Calu3 (cell line): Measurements from ENCODE around the gene UXS1. TPM values are rescaled to one million over a fixed set of nuclear protein-coding genes. Genes with fewer than 3 reads are reported as not detected.

ENCODE experiments used
- BruUV-seq: library from RNA; stranded (reverse); fragments of 400-500 nt; replicated peaks from 2 replicates; lab custom pipeline; 2021; lab: Mats Ljungman, UMichigan
- CTCF ChIA-PET: fragments of 300-600 bp; sonication (Branson Sonifier 250); formaldehyde crosslinking; loops from one replicate; lab custom pipeline; 2022; ENCODE audit warnings: antibody characterized with exemption; lab: Charles Lee
- DNase-seq: peaks from one replicate; pipeline ENCODE4 v3.0.0; 2022
- H3K27ac Mint-ChIP-seq: one replicate; pipeline ENCODE4 v1.8.0; 2022; ENCODE audit warnings: mixed read lengths; ENCODE audit not compliant: unreplicated experiment
- H3K27me3 Mint-ChIP-seq: one replicate; pipeline ENCODE4 v1.8.0; 2022; ENCODE audit warnings: mixed read lengths; ENCODE audit not compliant: unreplicated experiment
- H3K36me3 Mint-ChIP-seq: one replicate; pipeline ENCODE4 v1.8.0; 2022; ENCODE audit warnings: mild to moderate bottlenecking, moderate library complexity, mixed read lengths; ENCODE audit not compliant: insufficient read depth, unreplicated experiment
- H3K4me1 Mint-ChIP-seq: one replicate; pipeline ENCODE4 v1.8.0; 2022; ENCODE audit warnings: mild to moderate bottlenecking, low read depth, mixed read lengths; ENCODE audit not compliant: unreplicated experiment
- H3K4me3 Mint-ChIP-seq: one replicate; pipeline ENCODE4 v1.8.0; 2022; ENCODE audit warnings: mild to moderate bottlenecking, low read depth, moderate library complexity, mixed read lengths; ENCODE audit not compliant: unreplicated experiment
- H3K9me3 Mint-ChIP-seq: one replicate; pipeline ENCODE4 v1.8.0; 2022; ENCODE audit warnings: low read depth, mixed read lengths; ENCODE audit not compliant: unreplicated experiment
- intact Hi-C: fragments of 100-400 bp; cut with micrococcal nuclease; formaldehyde crosslinking; loops from one replicate; pipeline ENCODE4 v1.10.0; 2022; ENCODE audit not compliant: unreplicated experiment
- total RNA-seq: library from RNA; stranded (reverse); gene quantifications from 2 replicates; pipeline ENCODE4 v1.2.3, GENCODE V29; 2022
- TF ChIP-seq, protein P1 (sequence below): fragments of 200-600 bp; IDR thresholded peaks from one replicate; pipeline ENCODE4 v1.8.0; 2022; ENCODE audit warnings: antibody characterized with exemption; ENCODE audit not compliant: unreplicated experiment

The UXS1 gene
- total RNA-seq, 1 experiment from 2014 or later = 87.7 TPM

DNA sequence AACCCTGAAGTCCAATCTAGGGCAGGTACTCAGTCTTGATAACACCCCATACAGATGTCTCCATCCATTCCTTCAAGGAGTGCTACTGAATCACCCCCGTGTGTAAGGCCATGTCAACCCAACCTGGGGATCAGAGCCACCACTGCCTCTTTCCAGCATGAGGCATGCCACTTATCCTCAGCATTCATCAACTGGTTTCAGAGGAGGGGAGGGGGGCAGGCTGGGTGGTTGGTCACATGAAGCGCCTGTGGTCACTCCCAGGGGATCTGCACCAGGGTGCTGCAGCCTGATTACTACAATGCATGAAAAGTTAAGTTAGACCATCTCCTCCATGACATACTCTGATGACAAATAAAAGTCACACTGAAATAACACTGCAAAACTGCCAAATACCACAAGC is 65.0 kb downstream of the UXS1 start:
- H3K36me3 Mint-ChIP-seq = peaks cover 13% of the 10 kb centered on the region
- intact Hi-C loops = no loop called here
- H3K27me3 Mint-ChIP-seq = no peaks in the 10 kb centered on the region
- TF ChIP-seq, protein P1, sequence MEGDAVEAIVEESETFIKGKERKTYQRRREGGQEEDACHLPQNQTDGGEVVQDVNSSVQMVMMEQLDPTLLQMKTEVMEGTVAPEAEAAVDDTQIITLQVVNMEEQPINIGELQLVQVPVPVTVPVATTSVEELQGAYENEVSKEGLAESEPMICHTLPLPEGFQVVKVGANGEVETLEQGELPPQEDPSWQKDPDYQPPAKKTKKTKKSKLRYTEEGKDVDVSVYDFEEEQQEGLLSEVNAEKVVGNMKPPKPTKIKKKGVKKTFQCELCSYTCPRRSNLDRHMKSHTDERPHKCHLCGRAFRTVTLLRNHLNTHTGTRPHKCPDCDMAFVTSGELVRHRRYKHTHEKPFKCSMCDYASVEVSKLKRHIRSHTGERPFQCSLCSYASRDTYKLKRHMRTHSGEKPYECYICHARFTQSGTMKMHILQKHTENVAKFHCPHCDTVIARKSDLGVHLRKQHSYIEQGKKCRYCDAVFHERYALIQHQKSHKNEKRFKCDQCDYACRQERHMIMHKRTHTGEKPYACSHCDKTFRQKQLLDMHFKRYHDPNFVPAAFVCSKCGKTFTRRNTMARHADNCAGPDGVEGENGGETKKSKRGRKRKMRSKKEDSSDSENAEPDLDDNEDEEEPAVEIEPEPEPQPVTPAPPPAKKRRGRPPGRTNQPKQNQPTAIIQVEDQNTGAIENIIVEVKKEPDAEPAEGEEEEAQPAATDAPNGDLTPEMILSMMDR = no peak
- no peak overlapping the region for H3K27ac Mint-ChIP-seq
- H3K9me3 Mint-ChIP-seq = no peaks in the 10 kb centered on the region
- BruUV-seq = TSS peak; percentile 12
- H3K4me3 Mint-ChIP-seq = no peak overlapping the region
- CTCF ChIA-PET = no interaction called here
- H3K4me1 Mint-ChIP-seq = peaks cover 45% of the 10 kb centered on the region
- DNase-seq = no peak

DNA sequence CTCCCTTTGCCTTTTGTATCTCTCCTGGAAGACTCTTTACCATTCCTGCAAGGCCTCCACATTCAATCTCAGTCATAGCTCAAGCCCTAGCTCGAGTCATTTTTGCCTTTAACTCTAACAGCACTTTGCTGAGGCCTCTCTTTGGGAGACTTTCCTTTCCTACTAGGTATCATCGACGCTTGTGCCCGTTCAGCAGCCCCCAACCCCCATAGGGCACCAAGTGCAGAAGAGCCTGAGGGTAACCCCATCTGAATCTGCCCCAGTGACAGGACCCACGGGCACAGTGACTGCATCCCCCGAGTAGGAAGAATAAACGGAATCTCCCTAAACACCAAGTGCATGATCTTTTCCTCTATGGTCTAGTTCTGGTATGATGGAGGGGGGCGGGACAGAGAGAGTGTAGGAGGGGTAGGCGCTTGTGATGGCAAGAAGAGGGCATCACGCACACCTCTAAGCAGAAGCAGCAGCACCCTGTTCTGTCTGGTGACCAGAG is 66.3 kb downstream of the UXS1 start:
- intact Hi-C loops = no loop called here
- Mint-ChIP-seq H3K27me3 (no peaks in the 10 kb centered on the region), H3K4me1 (peaks cover 45% of the 10 kb centered on the region), H3K9me3 (no peaks in the 10 kb centered on the region), H3K36me3 (peaks cover 13% of the 10 kb centered on the region), H3K27ac (no peak overlapping the region), H3K4me3 (no peak overlapping the region)
- no TSS peak for BruUV-seq
- DNase-seq = no peak
- CTCF ChIA-PET = no interaction called here
- TF ChIP-seq, protein P1 = no peak

DNA sequence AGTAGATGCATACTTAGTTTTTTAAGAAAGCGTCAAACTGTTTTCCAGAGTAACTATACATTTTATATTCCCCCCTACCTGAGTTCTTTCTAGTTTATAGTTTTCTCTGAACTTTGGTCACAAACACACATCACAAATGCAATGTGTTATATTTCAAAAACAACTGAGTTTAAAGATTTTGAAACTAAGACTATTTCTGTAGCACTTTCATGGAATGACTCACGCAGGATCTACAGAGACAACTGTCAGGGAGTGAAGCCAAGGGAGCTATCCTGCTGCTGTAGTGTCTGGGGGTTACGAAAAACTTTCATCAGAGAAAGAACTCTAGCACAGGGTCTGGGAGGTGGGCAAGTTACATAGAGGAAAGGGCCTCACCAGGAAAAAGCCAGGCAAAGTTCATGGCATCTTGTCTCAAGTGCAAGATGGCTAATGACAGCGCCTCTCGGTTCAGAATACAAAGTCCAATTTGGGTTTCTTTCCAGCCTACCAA is 66.8 kb downstream of the UXS1 start:
- no peaks in the 10 kb centered on the region for H3K27me3 Mint-ChIP-seq
- TF ChIP-seq, protein P1 = no peak
- CTCF ChIA-PET = no interaction called here
- no peak overlapping the region for H3K27ac Mint-ChIP-seq
- peaks cover 13% of the 10 kb centered on the region for H3K36me3 Mint-ChIP-seq
- H3K9me3 Mint-ChIP-seq = no peaks in the 10 kb centered on the region
- peaks cover 45% of the 10 kb centered on the region for H3K4me1 Mint-ChIP-seq
- intact Hi-C loops = no loop called here
- BruUV-seq = no TSS peak
- no peak overlapping the region for H3K4me3 Mint-ChIP-seq
- no peak for DNase-seq

DNA sequence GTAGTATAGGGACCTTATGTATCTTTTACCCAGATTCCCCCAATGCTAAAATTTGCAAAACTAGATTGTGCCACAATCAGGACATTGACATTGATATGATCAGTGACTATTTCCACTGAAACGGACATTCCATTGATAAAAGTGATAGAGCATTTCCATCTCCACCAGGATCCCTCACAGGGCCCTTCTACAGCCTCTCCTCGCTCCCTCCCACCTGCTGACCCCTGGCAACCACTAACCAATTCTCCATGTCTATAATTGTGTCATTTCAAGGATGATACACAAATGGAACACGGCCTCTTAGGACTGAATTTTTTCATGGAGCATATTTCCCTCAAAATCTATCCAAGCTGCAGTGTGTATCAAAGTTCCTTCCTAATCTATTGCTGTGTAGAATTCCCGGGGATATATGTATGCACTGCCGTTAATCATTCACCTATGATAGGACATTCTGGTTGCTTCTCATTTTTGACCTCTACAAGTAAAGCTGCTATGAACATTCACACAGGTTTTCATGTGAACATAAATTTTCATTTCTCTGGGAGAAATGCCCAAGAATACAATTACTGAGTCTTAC is 67.3 kb downstream of the UXS1 start:
- CTCF ChIA-PET = no interaction called here
- TF ChIP-seq, protein P1 = no peak
- intact Hi-C loops = no loop called here
- Mint-ChIP-seq H3K4me3 (no peak overlapping the region), H3K4me1 (peaks cover 45% of the 10 kb centered on the region), H3K27ac (no peak overlapping the region), H3K27me3 (no peaks in the 10 kb centered on the region), H3K36me3 (peaks cover 13% of the 10 kb centered on the region), H3K9me3 (no peaks in the 10 kb centered on the region)
- no TSS peak for BruUV-seq
- no peak for DNase-seq
